Stimulated activated CD4-positive, alpha-beta T cell treated with anti-CD3 and anti-CD28 coated beads, Interleukin-4, amount 100 ng/mL, for 24 hours (primary cell): ENCODE data around the gene CEP295NL.
"Not testable (repeated sequence)": the region's sequence is repeated elsewhere in the genome, so short reads cannot be mapped to it uniquely, and the experiment has no call there.

Experiments used
- DNase-seq: peaks from one replicate; pipeline ENCODE4 v3.0.0-alpha.2; 2020

CEP295NL gene

DNA sequence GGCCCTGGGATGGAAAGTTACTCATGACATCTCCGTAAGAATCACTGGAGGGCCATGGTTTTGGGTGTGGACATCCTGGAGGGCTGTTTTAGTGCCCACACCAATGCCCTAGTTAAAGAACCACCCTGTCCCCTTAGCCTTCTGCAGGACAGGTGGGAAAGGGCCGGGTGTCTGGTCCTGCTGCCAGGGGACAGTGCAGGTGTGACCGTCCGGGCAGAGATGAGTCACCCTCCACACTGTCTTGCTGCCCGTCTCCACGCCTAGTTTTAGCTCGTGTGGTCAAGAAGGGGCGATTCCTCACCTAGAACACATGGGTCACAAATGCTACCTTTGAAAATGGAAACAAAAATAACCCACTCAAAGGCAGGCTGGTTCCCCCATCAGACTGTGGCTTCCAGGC, 17.0 kb downstream of the CEP295NL start:
- DNase-seq: no peak

GRCh38 chr17:78884876-78885667, 17.9 kb downstream of the CEP295NL start:
- no peak for DNase-seq

- DNase-seq: no peak
Observed at GRCh38 chr17:78884148-78884825, 18.7 kb downstream of the CEP295NL start.

DNA sequence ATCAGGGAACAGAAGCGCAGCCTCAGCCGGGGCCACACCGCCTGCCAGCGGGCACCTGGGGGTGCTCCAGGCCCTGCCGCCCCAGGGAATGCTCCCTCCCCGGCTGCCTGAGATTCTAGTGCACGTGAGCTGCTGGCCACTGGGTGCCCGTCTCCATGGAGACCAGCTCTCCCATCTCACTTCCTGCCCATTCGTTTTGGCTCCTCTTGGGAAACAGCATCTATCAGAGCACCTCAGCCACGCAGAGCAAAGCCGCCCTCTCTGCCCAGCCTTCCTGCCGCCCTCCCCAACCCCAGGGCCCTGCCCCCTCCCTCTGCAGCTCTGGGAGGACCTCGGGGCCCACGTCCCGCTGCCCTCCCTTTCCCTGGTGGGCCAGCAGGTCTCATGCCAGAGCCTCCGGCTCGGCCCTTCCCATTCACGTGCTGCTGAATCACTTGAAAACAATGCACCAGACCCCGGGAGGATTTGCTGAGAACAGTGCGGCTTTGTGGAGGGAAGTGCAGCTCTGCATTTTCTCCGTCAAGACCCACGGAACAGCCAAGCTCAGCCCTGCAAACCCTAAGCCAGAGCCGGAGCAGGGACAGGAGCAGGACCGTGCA, 19.4 kb downstream of the CEP295NL start:
- DNase-seq: no peak

DNA sequence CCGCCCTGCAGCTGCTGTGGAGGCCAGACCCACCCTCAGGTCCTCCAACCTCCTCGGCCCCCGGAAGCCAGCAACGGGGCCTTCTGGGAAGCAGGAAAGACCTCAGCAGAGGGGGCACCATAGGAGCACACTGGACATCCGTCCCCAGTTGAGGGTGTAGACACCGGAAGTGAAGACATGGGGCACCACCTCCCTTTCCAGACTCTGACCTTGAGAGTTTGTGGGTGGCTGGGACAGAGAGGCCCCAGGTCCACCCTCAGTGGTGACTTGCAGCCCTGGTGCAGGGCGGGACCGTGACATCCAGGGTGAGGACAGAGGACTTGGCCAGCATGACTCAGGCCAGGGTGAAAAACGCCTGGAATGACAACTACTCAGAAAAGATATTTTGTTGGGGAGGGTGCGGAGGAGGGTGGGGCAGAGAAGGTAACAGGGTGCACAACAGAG, 19.9 kb downstream of the CEP295NL start:
- no peak for DNase-seq

DNA sequence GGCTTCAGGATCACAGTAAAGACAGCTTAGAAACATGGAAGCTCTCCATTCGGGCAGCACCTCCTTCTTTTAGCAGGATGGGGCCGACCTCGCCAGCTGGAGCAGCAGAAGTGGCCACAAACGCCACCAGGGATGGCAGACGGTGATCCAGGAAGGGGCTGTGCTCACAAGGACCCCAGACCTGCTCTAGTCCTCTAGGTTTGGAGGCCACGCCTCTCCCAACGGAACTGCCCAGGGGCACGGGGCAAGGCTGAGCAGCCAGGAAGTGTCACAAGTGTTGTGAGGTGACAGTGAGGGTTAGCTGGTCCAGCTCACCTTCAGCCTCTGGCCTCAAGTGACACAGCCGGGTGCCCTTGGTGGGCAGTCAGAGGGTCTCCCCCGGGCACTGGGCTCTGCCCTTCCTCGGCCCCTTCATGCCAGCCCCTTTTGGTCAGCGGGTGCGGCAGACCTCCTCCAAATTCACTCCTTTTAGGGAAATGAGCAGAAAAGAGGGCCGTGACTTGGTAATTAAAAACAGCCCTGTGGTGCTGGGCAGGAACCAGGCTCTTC, 20.4 kb downstream of the CEP295NL start:
- DNase-seq: no peak

DNA sequence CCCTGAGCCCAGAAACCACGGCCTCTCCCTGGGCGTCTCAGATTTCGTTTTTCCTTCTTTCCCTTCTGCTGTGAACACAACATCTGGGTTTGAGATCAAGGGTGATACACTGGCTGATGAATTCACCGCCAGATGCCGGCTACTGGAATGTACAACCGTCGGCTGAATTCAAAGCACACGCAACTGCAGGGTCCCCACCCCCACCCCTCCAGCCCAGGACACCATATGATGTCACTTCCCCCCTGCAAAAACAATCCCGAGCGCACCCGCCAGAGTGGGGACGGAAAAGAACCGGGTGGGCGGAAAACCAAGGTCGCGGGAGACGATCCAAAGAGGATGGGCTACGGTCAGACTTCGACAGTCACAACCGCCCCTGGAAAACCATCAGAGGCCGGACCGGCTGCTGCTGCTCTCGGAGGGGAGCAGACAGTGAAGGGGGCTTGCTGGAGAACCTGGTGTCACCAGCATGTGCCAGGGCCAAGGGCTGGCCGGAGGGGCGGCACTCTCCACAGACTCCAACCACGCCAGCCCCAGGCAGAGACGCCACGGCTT, 23.3 kb downstream of the CEP295NL start:
- DNase-seq: peak; percentile 20

GRCh38 chr17:78878871-78879527, 24.0 kb downstream of the CEP295NL start:
- no peak for DNase-seq

- no peak for DNase-seq
Observed at GRCh38 chr17:78878261-78878660, 24.7 kb downstream of the CEP295NL start.

DNA sequence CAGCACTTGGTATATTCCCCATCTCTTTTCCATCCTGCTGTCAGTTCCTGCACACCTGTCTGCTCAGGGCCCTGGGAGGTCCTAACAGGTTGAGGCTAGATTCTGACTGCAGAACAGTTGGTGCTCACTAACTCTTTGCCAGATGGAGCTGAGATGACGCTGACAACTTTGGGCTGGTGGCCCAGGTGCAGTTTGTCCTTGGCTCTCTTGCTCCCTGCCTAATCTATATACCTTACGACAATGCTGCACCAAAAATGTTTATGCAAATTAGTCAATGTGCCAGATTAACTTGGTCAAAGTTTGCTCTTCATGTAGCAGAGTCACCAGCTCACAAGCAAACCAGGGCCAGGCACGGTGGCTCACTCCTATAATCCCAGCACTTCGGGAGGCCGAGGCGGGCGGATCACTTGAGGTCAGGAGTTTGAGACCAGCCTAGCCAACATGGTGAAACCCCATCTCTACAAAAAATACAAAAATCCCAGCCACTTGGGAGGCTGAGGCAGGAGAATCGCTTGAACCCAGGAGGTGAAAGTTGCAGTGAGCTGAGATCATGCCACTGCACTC, 26.0 kb downstream of the CEP295NL start:
- not testable (repeated sequence) for DNase-seq

DNA sequence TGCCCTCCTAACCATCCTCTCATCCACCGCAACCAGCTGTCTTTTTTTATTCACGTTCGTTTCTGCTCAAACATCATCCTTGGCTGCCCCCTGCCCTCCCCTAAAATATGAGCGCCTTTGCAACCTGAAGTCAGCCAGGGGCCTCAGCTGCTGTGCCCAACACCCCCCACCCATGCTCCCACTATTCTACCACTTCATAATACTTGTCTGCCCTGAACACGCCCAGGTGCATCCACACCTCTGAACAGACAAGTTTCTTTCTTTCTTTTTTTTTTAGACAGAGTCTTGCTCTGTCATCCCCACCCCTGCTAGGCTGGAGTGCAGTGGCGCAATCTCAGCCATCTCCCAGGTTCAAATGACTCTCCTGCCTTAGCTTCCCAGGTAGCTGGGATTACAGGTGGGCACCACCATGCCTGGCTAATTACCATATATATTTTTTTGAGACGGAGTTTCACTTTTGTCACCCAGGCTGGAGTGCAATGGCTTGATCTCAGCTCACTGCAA, 26.9 kb downstream of the CEP295NL start:
- no peak for DNase-seq

DNA sequence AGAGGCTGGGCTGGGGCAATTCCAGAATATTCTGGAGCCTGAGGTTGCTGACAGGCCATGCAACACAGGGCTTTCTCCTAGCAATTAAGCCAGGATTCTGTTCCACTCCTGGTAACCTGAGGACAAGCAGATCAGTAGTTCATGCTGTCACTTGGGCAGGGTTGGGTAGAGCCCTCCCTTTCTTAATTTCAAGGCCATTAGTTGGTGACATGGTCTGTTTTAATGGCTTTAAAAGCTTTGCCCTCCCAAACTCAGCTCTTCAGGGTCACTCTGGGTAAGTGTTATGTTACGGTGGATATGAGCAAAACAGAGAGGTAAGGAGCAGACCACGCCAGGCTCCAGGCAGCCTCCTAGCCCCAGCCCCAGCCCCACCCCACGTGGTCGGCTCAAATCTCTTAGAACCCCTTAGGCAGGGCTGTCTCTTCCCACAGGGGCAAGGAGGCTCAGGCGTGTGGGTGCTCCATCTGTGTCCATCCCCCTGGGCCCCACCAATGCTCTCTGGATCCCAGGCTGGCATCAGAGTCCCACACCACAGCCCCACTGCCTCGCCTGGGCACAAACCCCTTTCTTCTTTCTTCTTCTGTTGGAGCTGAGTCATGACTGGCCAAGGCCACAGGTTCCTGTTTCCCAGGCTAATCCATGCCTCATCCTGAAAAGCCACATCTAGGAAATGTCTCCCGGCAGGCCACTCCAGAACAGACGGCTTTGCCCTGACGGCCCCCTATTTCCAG, 27.5 kb downstream of the CEP295NL start:
- DNase-seq: no peak

DNA sequence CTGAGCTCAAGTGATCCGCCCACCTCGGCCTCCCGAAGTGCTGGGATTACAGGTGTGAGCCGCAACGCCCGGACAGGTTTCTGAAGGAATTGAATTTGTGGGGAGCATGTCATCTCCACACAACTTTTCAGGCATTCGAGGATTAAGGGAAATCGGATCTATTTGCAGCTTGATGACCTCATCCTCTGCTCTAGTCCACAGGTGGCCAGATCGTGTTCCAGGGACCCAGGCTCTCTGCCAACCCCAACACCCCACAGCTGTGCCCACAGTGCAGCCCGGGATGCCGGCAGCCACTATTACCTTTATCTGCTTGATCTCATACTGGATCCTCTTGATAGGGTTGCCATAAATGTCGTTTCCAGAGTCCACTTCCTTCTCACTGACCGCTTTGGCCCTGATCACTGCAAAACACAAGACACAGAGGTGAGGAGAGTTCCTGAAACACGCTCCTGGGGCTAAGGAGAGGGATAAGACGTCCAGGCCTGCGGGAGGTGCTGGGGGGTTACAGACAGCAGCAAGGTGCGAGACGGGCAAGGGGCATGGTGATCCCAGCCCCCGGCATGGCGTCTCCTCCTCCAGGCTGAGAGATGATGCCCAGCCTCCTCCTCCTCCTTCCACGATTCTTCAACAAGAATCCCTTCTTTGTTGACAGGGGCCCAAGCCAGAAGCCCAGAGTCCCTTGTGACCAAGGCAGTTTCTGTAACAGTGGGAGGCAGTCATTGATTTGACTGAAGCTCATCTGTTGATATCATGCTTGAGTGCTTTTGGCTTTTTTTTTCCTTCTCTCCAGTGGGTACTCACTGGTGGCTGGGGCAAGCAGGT, 29.3 kb downstream of the CEP295NL start:
- no peak for DNase-seq

GRCh38 chr17:78872486-78872885, 30.5 kb downstream of the CEP295NL start:
- no peak for DNase-seq

- no peak for DNase-seq
Observed at GRCh38 chr17:78870621-78871020, 32.4 kb downstream of the CEP295NL start.

- no peak for DNase-seq
Observed at GRCh38 chr17:78868391-78868790, 34.6 kb downstream of the CEP295NL start.

DNA sequence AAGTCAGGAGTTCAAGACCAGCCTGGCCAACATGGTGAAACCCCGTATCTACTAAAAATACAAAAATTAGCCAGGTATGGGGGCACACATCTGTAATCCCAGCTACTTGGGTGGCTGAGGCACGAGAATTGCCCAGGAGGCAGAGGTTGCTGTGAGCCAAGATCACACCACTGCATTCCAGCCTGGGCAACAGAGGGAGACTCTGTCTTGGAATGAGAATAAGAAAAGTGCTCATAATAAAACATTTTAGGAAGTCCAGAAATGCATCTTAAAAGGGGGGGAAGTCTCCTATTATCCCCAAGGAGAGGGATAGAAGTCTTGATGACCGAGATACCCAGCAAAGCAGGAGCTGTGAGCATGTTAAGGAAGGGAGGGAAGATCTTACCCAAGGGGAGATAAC, 36.0 kb downstream of the CEP295NL start:
- DNase-seq: not testable (repeated sequence)

DNA sequence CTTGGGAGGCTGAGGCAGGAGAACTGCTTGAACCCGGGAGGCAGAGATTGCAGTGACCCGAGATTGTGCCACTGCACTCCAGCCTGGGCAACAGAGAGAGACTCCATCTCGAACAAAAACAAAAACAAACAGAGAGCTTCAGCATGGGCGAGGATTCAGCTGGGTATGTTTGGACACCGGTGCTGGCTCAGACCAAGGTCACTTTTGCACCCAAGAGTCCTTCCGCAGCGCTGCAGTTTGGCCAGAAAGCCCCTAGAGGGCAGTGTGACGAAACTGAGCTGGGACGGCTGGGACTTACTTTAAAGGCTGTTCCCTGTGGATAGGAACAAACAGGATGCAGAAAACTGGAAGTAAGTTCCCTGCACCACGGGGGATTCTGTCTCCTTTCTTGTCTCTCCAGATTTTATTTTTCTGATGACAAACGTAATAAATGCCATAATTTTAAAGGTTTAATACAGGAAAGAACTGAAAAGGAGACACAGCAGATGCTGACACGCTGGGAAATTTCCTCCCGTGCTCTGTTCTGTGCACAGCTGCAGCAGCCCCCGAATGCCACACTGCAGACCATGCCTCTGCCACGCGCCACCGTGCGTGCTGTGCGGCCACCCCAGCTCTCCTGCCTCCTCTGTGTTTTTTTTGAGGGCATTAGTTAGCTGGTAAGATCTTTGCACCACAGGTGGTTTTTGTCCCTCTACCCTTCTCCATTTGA, 37.2 kb downstream of the CEP295NL start:
- peak; percentile 69 for DNase-seq

DNA sequence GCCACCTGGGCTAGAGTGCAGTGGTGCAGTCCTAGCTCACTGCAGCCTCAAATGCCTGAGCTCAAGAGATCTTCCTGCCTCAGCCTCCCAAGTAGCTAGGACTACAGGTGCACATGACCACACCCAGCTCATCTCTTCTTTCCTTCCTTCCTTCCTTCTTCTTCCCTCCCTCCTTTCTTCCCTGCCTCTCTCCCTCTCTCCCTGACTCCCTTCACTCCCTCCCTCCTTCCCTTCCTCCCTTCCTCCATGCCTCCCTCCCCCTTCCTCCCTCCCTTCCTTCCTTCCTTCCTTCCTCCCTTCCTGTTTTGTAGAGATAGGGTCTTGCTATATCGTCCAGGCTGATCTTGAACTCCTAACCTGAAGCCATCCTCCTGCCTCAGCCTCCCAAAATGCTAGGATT, 38.9 kb downstream of the CEP295NL start:
- no peak for DNase-seq
